Panc1 (cell line): ENCODE measurements around the gene TTC27.
"Not testable (repeated sequence)": the region's sequence is repeated elsewhere in the genome, so short reads cannot be mapped to it uniquely, and the experiment has no call there.

Source experiments
- CTCF ChIP-seq: fragments of 450-650 bp; IDR thresholded peaks from 2 replicates; pipeline ENCODE4 v1.5.1; 2017; ENCODE audit warnings: mild to moderate bottlenecking
- POLR2AphosphoS5 ChIP-seq: IDR thresholded peaks from 2 replicates; pipeline ENCODE4 v1.6.1; 2012; ENCODE audit warnings: mild to moderate bottlenecking, low read depth, low read length, moderate library complexity
- SIN3A ChIP-seq: IDR thresholded peaks from 2 replicates; pipeline ENCODE4 v1.6.1; 2012; ENCODE audit warnings: low read depth, mild to moderate bottlenecking, low read length, moderate library complexity, borderline replicate concordance; ENCODE audit not compliant: insufficient read depth
- TF ChIP-seq, protein P1 (sequence below), 2 experiments: IDR thresholded peaks; 2 replicates each; pipeline ENCODE4 v1.6.1; 2011 to 2012; ENCODE audit warnings: low read depth in 2 of 2, control low read depth in 1 of 2, low read length in 1 of 2, mild to moderate bottlenecking in 1 of 2, moderate library complexity in 1 of 2; ENCODE audit not compliant: insufficient read depth in 1 of 2

DNA sequence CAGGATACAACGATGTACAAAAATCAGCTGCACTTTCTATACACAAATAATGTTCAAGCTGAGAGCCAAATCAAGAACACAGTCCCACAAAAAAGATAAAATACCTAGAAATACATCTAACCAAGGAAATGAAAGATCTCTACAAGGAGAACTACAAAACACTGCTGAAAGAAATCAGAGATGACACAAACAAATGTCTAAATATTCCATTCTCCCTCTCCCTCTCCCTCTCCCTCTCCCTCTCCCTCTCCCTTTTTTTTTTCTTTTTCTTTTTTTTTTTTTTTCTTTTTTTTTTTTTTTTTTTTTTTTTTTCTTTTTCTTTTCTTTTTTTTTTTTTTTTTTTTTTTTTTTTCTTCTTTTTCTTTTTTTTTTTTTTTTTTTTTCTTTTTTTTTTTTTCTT, 238.6 kb downstream of the TTC27 start:
- not testable (repeated sequence) for TF ChIP-seq CTCF, POLR2AphosphoS5, SIN3A
- TF ChIP-seq, protein P1, sequence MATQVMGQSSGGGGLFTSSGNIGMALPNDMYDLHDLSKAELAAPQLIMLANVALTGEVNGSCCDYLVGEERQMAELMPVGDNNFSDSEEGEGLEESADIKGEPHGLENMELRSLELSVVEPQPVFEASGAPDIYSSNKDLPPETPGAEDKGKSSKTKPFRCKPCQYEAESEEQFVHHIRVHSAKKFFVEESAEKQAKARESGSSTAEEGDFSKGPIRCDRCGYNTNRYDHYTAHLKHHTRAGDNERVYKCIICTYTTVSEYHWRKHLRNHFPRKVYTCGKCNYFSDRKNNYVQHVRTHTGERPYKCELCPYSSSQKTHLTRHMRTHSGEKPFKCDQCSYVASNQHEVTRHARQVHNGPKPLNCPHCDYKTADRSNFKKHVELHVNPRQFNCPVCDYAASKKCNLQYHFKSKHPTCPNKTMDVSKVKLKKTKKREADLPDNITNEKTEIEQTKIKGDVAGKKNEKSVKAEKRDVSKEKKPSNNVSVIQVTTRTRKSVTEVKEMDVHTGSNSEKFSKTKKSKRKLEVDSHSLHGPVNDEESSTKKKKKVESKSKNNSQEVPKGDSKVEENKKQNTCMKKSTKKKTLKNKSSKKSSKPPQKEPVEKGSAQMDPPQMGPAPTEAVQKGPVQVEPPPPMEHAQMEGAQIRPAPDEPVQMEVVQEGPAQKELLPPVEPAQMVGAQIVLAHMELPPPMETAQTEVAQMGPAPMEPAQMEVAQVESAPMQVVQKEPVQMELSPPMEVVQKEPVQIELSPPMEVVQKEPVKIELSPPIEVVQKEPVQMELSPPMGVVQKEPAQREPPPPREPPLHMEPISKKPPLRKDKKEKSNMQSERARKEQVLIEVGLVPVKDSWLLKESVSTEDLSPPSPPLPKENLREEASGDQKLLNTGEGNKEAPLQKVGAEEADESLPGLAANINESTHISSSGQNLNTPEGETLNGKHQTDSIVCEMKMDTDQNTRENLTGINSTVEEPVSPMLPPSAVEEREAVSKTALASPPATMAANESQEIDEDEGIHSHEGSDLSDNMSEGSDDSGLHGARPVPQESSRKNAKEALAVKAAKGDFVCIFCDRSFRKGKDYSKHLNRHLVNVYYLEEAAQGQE (IDR thresholded peaks at IDR 0.05; ENCODE audit: insufficient read depth in 1 of 2, low read depth in 2 of 2, low read length in 1 of 2) = not testable (repeated sequence)
